Skeletal muscle cell (primary cell): Measurements from ENCODE around the gene SPATA20.

Experiments used
- DNase-seq: peaks from one replicate; pipeline ENCODE4 v3.0.0-alpha.2; 2010; ENCODE audit warnings: low read depth
- H3K4me3 ChIP-seq: 2 replicates; pipeline ENCODE4 v1.5.1; 2011; ENCODE audit warnings: low read depth, mild to moderate bottlenecking, control low read depth, low read length, moderate library complexity

Gene SPATA20

DNA sequence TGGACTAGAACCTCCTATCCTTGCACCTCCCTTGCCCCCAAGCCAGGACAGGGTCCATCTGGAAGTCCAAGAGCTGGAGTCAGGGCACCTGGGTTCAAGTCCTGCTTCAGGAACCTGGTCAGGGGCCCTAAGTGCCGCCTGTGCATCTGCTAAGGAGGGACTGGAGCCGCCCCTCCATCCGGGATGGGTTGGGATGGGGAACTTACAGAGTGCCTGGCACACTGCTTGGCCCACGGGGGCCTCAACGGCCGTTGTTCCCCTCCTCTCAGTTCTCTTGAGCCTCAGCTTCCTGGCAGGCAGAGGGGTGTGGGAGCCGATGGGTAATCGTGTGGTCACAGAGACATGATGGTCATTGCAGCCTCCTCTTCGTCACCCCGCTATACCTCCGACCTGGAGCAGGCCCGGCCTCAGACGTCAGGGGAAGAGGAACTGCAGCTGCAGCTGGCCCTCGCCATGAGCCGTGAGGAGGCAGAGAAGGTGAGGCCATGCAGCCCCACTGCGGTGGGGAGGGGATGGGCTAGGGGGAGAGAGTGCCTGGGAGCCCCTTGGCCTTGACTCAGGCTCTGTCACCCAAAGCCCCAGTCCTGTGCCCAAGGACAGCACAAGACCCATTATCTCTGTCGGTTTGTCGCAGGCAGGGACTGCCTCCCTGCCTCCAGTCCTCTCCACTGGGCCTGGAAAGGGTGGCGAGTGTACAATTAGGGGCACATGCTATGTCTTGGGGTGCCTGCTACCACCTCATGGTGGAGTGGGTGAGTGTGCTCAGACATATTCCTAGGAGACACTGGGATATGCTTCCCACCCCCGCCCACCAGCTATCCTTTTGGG lies 9.0 kb upstream of the SPATA20 start:
- H3K4me3 ChIP-seq = no peak overlapping the region
- DNase-seq = no peak

DNA sequence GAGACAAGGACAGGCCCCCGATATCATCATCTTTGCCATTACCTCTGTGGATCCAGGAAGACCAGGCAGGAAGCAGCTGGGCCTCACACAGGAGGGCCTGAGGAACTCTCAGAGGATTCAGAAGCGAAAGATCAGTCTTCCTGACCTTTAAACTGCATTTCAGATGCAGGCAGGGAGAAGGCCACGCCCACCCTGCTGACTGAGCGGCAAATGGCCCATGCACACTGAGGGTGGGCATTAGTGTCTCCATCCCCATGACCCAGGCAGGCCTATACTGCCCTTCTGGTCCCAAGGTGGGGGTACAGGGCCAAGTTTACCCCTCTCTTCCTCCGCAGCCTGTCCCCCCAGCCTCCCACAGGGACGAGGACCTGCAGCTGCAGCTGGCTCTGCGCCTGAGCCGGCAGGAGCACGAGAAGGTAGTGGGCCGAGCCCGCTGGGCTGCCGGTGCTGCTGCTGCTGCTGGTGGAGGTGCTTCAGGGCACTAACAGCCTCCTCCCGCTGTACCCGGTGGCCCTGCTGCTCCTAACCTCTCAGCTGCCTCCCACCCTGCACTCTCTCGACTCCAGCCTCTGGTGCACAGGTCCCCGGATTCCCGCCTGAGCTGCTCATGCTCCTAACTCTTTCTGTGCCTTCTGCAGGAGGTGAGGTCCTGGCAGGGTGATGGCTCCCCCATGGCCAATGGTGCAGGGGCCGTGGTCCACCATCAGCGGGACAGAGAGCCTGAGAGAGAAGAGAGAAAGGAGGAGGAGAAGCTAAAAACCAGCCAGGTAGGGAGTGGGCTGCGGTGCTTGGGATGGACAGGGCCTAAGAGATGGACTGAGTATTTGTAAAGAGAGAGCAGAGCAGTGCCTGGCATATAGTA lies 8.2 kb upstream of the SPATA20 start:
- H3K4me3 ChIP-seq = no peak overlapping the region

DNA sequence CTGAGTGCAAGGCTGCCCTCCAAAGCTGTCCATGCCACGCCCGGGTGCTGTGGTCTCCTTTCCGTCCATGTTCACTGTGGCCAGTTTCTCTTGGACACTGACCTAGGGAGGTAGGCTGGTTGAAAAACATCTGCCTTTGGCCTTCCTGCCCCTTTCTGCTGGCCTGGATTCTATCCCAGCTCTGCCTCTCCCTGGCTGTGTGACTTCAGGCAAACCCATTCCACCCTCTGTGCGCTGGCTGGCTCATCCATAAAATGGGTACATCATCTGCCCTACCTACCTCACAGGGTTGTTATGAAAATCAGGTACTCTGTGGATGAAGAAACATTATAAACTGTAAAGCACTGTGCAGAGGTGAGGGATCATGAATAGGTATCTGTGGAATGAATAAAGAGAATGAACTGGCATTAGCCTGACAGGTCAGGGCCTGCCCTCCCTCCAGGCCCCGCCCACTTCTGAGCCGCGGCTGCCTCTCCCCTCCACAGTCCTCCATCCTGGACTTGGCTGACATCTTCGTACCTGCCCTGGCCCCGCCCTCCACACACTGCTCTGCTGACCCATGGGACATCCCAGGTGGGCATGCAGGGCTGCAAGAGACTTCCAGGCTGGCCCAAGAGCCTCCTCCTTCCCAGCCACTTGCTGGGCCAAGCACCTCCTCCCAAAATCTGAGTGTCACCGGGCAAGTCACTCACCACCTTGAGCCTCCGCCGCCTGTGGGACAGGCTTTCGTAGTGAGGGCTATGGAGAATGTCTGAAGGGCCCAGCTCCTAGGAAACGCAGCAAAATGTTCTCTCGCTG lies 7.0 kb upstream of the SPATA20 start:
- DNase-seq = no peak
- H3K4me3 ChIP-seq = no peak overlapping the region

More for the DNA sequence above, 8.2 kb upstream of the SPATA20 start:
- no peak for DNase-seq

DNA sequence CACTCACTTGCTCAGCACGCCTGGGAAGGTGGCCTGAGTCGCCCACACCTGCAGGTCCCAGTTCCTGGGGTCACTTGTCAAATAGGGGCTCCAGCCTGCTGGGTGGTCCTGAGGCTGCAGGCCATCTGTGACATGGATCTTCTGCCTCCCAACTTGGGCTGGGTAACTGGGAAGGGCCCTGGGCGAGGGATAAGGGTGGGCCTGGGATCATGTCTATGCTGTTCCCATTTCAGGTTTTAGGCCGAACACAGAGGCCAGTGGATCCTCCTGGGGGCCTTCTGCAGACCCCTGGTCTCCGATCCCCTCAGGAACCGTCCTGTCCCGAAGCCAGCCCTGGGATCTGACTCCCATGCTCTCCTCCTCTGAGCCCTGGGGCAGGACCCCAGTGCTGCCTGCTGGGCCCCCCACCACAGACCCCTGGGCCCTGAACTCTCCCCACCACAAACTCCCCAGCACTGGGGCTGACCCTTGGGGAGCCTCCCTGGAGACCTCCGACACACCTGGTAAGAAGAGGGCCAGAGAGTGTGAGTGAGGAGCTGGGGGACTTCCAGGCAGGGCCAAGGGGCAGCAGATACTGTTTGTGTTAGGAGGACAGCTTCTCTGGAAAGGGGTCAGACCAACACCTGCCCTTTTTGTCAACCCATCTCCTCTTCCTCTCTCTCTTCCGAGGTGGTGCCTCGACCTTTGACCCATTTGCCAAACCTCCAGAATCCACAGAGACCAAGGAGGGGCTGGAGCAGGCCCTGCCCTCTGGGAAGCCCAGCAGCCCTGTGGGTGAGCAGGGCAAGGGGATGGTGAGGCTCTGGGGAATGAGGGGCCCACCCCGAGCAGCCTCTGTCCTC lies 6.2 kb upstream of the SPATA20 start:
- no peak overlapping the region for H3K4me3 ChIP-seq
- DNase-seq = no peak

- no peak for DNase-seq
Observed at GRCh38 chr17:50541402-50541715, 5.6 kb upstream of the SPATA20 start.

GRCh38 chr17:50541716-50542688 lies 5.0 kb upstream of the SPATA20 start:
- DNase-seq = peak; percentile 36
- peak overlapping the region; percentile 53 for H3K4me3 ChIP-seq

More at GRCh38 chr17:50541402-50541715, 5.6 kb upstream of the SPATA20 start:
- H3K4me3 ChIP-seq = peak overlapping the region; percentile 53

DNA sequence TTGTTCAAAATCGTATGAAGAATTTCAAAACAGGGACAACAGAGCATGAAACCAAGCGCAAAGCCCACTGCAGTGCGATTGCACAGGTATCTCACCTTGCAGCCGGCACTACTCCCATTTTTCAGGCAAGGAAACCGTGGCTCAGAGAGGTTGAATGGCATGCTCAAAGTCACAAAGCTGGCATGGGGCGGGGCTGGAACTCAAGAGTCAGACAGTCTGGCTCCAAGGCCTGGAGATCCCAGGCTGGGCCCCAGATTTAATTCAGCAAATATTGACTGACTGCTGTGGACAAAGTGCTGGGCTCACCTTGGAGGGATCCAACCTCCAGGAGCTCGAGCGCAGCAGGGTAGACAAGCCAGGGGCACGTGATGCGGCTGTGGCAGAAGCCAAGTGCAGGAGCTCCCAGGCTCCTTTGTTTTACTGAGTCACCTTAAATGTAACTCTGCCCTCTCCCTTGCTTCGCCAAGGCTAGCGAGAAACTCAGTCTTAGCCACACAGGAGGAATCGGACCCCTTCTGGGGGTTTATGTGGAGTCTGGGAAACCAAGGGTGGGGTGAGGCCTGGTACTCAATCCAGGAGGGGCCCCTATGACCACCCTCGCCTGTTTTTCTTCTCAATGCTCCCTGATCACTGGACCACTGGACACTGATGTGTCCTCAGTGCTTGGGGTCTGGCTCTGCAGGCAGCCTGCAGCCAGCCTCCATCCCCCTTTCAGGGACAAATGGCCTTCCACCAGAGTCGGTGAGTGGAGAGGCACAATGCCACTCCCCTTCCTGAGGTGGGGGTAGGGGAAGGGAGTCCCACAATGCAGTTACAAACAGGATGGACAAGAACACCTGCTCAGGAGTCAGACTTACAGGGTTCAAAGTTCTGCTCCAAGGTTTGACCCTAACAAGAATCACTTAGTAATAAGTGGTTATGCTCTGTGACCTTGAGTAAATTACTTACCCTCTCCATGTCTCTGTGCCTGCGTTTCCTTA lies 3.9 kb upstream of the SPATA20 start:
- DNase-seq = no peak
- no peak overlapping the region for H3K4me3 ChIP-seq

GRCh38 chr17:50544516-50544915 lies 2.5 kb upstream of the SPATA20 start:
- no peak for DNase-seq
- H3K4me3 ChIP-seq = no peak overlapping the region

DNA sequence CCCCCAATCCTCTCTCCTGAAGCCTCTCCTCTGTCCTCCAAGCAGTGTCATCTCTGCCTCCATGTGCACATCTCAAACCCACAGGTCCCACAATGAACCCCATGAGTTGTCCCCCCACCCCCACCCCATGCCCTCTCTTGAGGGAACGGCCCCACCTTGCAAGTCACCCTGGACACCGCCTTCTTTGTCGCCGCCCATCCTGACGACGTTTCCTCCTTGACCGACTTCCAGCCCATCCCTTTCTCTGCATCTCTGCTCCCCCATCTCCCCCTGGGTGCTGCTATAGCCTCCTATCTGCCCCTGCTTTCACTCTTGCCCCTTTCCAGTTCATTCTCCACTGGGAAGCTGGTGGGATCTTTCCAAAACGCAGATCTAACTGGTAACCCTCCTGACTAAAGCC lies 1.7 kb upstream of the SPATA20 start:
- no peak overlapping the region for H3K4me3 ChIP-seq
- DNase-seq = no peak

GRCh38 chr17:50546701-50547034 lies 306 bp upstream of the SPATA20 start:
- peak overlapping the region; percentile 52 for H3K4me3 ChIP-seq
- no peak for DNase-seq

DNA sequence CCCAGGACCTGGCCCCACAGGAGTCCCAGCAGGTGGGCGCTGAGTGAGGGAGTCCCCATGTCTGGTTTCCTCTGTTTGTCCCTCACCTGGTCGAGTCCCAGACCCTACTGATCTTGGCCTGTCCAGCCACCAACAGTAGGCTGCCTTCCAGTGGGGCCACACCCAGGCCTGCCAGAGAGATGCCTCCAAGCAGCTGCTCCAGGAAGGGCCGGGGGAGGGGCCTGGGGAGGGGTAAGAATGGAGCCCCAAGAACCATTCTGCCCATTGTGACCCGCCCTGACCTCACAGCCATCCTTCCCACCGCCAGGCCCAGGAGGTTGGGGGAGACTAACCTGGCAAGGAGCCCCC lies 736 bp downstream of the SPATA20 start:
- H3K4me3 ChIP-seq = peak overlapping the region; percentile 52
- DNase-seq = no peak

- H3K4me3 ChIP-seq = no peak overlapping the region
- DNase-seq = no peak
Observed at GRCh38 chr17:50548831-50549230, 1.9 kb downstream of the SPATA20 start.

GRCh38 chr17:50549256-50549941 lies 2.4 kb downstream of the SPATA20 start:
- H3K4me3 ChIP-seq = no peak overlapping the region
- no peak for DNase-seq

GRCh38 chr17:50549969-50550368 lies 3.0 kb downstream of the SPATA20 start:
- no peak for DNase-seq
- no peak overlapping the region for H3K4me3 ChIP-seq

- peak; percentile 57 for DNase-seq
- no peak overlapping the region for H3K4me3 ChIP-seq
Observed at GRCh38 chr17:50550661-50551432, 3.9 kb downstream of the SPATA20 start.

GRCh38 chr17:50551433-50551815 lies 4.5 kb downstream of the SPATA20 start:
- no peak for DNase-seq
- no peak overlapping the region for H3K4me3 ChIP-seq
